B cell (primary cell): ENCODE results near the gene EPDR1. TPM values are rescaled to one million over a fixed set of nuclear protein-coding genes. Genes with fewer than 3 reads are reported as not detected.

Source experiments
- ATAC-seq: fragments of 200-7000 bp; cut with Tn5 transposase; one replicate; pipeline ENCODE4 v1.10.0; 2021; ENCODE audit warnings: low read depth, mild to moderate bottlenecking, moderate number of reproducible peaks, moderate library complexity
- CTCF ChIA-PET: fragments of 350-600 bp; sonication (Branson Sonifier 250); formaldehyde crosslinking; loops from one replicate; lab custom pipeline; 2021; ENCODE audit warnings: antibody characterized with exemption, inconsistent platforms; lab: Charles Lee
- POLR2A ChIA-PET: fragments of 350-600 bp; sonication (Branson Sonifier 250); formaldehyde crosslinking; loops from one replicate; lab custom pipeline; 2021; ENCODE audit warnings: antibody characterized with exemption; lab: Charles Lee
- DNase-seq: peaks from one replicate; pipeline ENCODE4 v3.0.0; 2013
- H2AFZ ChIP-seq: 2 replicates; pipeline ENCODE4 v1.6.1; 2012; ENCODE audit warnings: mild to moderate bottlenecking, low read depth, low read length; ENCODE audit not compliant: insufficient read depth, poor library complexity, severe bottlenecking
- H3K27ac ChIP-seq, 2 donors: 1 replicate in 1 of 2; 2 replicates in 1 of 2; pipeline ENCODE4 v1.5.1; 2012 to 2013; ENCODE audit warnings: low read length in 2 of 2, mild to moderate bottlenecking in 2 of 2, moderate library complexity in 1 of 2
- H3K27me3 ChIP-seq, 4 experiments: fragments of 200-600 bp in 1 of 4; sonication (generic) in 1 of 4; replicated peaks in 1 of 4; 1 replicate in 2 of 4; 2 replicates in 2 of 4; pipeline versions ENCODE4 v1.6.1 to v1.7.0; 2013 to 2016; ENCODE audit warnings: low read length in 3 of 4, mild to moderate bottlenecking in 2 of 4, mixed read lengths in 1 of 4, moderate library complexity in 1 of 4; ENCODE audit not compliant: insufficient read depth in 4 of 4, control insufficient read depth in 3 of 4; ENCODE audit errors: control extremely low read depth in 1 of 4
- H3K36me3 ChIP-seq, 2 experiments: replicated peaks in 1 of 2; 1 replicate in 1 of 2; 2 replicates in 1 of 2; pipeline versions ENCODE4 v1.6.1 to v1.7.1; 2013; ENCODE audit warnings: low read length in 1 of 2; ENCODE audit not compliant: insufficient read depth in 2 of 2, control insufficient read depth in 1 of 2; ENCODE audit errors: control extremely low read depth in 1 of 2, extremely low read depth in 1 of 2
- H3K4me1 ChIP-seq, 2 donors: fragments of 200-600 bp in 1 of 2; sonication (generic) in 1 of 2; 1 replicate in 1 of 2; 2 replicates in 1 of 2; pipeline versions ENCODE4 v1.5.1 to v1.6.1; 2013 to 2017; ENCODE audit warnings: low read length in 2 of 2; ENCODE audit not compliant: control insufficient read depth in 2 of 2, insufficient read depth in 2 of 2
- H3K4me2 ChIP-seq: replicated peaks from 2 replicates; pipeline ENCODE3; 2012; ENCODE audit warnings: mild to moderate bottlenecking, low read depth, low read length; ENCODE audit not compliant: poor library complexity, severe bottlenecking
- H3K4me3 ChIP-seq, 5 experiments: fragments of 200-600 bp in 1 of 5; sonication (generic) in 1 of 5; 1 replicate in 3 of 5; 2 replicates in 2 of 5; pipeline versions ENCODE4 v1.5.1 to v1.7.0; 2011 to 2016; ENCODE audit warnings: low read length in 4 of 5, mild to moderate bottlenecking in 4 of 5, low read depth in 2 of 5, control low read depth in 1 of 5, moderate library complexity in 1 of 5; ENCODE audit not compliant: insufficient read depth in 1 of 5; ENCODE audit errors: control extremely low read depth in 1 of 5, extremely low read depth in 1 of 5
- H3K79me2 ChIP-seq: fragments of 200-600 bp; sonication (generic); one replicate; pipeline ENCODE4 v1.6.0; 2016; ENCODE audit warnings: low read length; ENCODE audit not compliant: control insufficient read depth, insufficient read depth
- H3K9ac ChIP-seq: fragments of 200-600 bp; sonication (generic); 2 replicates; pipeline ENCODE4 v1.6.1; 2017; ENCODE audit warnings: mild to moderate bottlenecking, low read length, moderate library complexity
- H3K9me3 ChIP-seq, 3 donors: one replicate each; pipeline versions ENCODE4 v1.6.1 to v1.7.1; 2013; ENCODE audit warnings: low read length in 2 of 3; ENCODE audit not compliant: control insufficient read depth in 2 of 3, insufficient read depth in 1 of 3; ENCODE audit errors: control extremely low read depth in 1 of 3
- H4K20me1 ChIP-seq: 2 replicates; pipeline ENCODE4 v1.6.0; 2012; ENCODE audit warnings: mild to moderate bottlenecking, low read length; ENCODE audit not compliant: insufficient read depth, control insufficient read depth, poor library complexity, severe bottlenecking
- H3K27ac Mint-ChIP-seq: one replicate; pipeline ENCODE4 v1.8.0; 2021; ENCODE audit warnings: mixed read lengths
- H3K27me3 Mint-ChIP-seq: one replicate; pipeline ENCODE4 v1.8.0; 2021; ENCODE audit warnings: mixed read lengths
- H3K4me1 Mint-ChIP-seq: one replicate; pipeline ENCODE4 v1.8.0; 2021; ENCODE audit warnings: mixed read lengths
- H3K4me3 Mint-ChIP-seq: one replicate; pipeline ENCODE4 v1.8.0; 2021; ENCODE audit warnings: mixed read lengths
- H3K9me3 Mint-ChIP-seq: one replicate; pipeline ENCODE4 v1.8.0; 2022; ENCODE audit warnings: mixed read lengths; ENCODE audit not compliant: insufficient read depth
- CTCF ChIP-seq: fragments of 200-600 bp; IDR thresholded peaks from one replicate; pipeline ENCODE4 v1.8.0; 2022; ENCODE audit warnings: antibody characterized with exemption, mild to moderate bottlenecking
- EZH2 ChIP-seq: IDR thresholded peaks from 2 replicates; pipeline ENCODE4 v1.6.1; 2012; ENCODE audit warnings: borderline replicate concordance, low read depth, mild to moderate bottlenecking, moderate library complexity, low read length; ENCODE audit not compliant: insufficient read depth, poor library complexity, severe bottlenecking
- WGBS: methylation state at CpG from one replicate; pipeline ENCODE4 v1.1.5; 2013; ENCODE audit warnings: missing lambda C conversion rate; ENCODE audit not compliant: insufficient coverage; 5-methylcytosine and 5-hydroxymethylcytosine counted together
- intact Hi-C: fragments of 100-400 bp; cut with micrococcal nuclease; formaldehyde crosslinking; loops from one replicate; pipeline ENCODE4 v1.10.0; 2022
- polyA plus RNA-seq: library from polyadenylated mRNA; depleted of rRNA; stranded (reverse); fragments of >200 nt; gene quantifications from 2 replicates; pipeline ENCODE4 v1.2.3, GENCODE V29; 2012
- total RNA-seq, 2 donors: library from RNA; stranded (reverse); fragments of 120-200 nt in 1 of 2; gene quantifications; 1 replicate in 1 of 2; 2 replicates in 1 of 2; pipeline versions ENCODE4 v1.2.3 to v1.2.4, GENCODE V29; 2013 to 2022

The EPDR1 gene
- total and polyA plus RNA-seq, 2 donors (not counting 1 experiment from before 2014, with no cell fraction given) = not detected

- POLR2A ChIA-PET = no interaction called here
- peak; percentile 38 for DNase-seq
Measured at GRCh38 chr7:37916673-37917660, 3.5 kb upstream of the EPDR1 start, which contains the start of gene SFRP4. Gene SFRP4 (minus strand): TSS chr7:37916817. CDS start chr7:37916537, 280 bp downstream.

More at GRCh38 chr7:37916673-37917660, 3.5 kb upstream of the EPDR1 start, which contains the start of gene SFRP4:
- Histone ChIP-seq H3K4me3 (peak within 1 kb of the TSS in 2 of 5 experiments; percentile 8 to 11), H3K4me1 (peaks cover 27% of the 10 kb centered on the region in 2 donors), H2AFZ (peak within 1 kb of the TSS; percentile 35), H3K9me3 (peaks cover 0 to 6% (median 0%) of the 10 kb centered on the region in 3 donors), H3K79me2 (no peaks in the 10 kb centered on the region), H3K9ac (no peak within 1 kb of the TSS), H3K27me3 (peaks cover 0 to 35% (median 21%) of the 10 kb centered on the region in 4 experiments), H3K27ac (no peak within 1 kb of the TSS), H3K36me3 (no peaks in the 10 kb centered on the region), H3K4me2 (peak within 1 kb of the TSS; percentile 60), H4K20me1 (no peaks in the 10 kb centered on the region)
- WGBS = 3% methylated on average over 41 of the region's 46 CpGs
- Mint-ChIP-seq H3K27me3 (peaks cover 65% of the 10 kb centered on the region), H3K9me3 (no peaks in the 10 kb centered on the region), H3K27ac (no peak within 1 kb of the TSS), H3K4me3 (peak within 1 kb of the TSS; percentile 53), H3K4me1 (peaks cover 29% of the 10 kb centered on the region)
- TF ChIP-seq EZH2 = no peak
- peak; percentile 48 for TF ChIP-seq CTCF
- intact Hi-C loops = loop anchor here (1.0 kb wide), 1 partner anchor 305 kb away; no protein-coding TSS in a partner anchor
- CTCF ChIA-PET = interaction anchor here (0.6 to 1.3 kb wide), 3 partner anchors 9 to 421 kb away, joined by 4 read pairs; no protein-coding TSS in a partner anchor
- ATAC-seq = no peak
